ENCODE results near the gene ARFRP1.

The ARFRP1 gene, protein sequence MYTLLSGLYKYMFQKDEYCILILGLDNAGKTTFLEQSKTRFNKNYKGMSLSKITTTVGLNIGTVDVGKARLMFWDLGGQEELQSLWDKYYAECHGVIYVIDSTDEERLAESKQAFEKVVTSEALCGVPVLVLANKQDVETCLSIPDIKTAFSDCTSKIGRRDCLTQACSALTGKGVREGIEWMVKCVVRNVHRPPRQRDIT

DNA sequence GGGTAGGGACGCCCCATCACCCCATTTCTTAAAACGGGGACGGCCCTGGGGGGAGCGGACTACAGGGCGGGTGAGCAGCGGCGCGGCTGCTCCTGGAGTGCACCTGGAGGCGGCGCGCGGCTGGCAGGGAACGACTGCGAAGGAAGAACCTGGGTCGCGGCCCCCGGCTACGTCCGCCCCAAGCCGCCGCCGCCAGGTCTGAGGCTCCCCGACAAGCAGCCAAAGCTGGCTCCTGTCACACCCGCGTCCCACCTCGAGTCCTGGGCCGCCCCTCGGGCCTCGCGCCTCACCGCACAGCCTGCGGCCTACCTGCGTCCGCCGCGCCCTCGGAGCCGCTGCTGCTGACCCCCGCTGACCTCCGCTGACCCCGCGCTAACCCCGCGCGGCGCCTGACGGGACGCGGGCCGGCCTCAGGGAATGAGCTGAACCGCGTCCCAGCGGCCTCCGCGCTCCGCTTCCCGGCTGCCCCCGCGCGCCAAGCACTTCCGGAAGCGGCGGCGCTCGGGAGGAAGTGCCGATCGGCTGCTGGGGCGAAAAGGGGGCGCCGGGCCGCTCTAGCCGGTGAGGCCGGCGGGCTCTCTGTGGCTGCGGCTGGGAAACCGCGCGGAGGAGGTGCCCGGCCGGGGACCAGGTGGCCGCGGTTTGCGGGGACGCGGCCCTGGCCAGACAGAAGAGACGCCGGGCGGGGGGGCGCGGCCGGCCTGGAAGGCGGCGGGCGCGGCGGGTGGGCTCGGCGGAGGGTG lies at the start of gene ARFRP1, which contains the start of gene ZGPAT:
Gene ARFRP1, minus strand, starts transcription at position 419 of the 743 bp plus-strand sequence. CDS start 885 bp downstream, outside the sequence.
Gene ZGPAT, plus strand, starts transcription at position 482 of the 743 bp plus-strand sequence. CDS start 542 bp downstream, outside the sequence.
- DNase-seq = peak; percentile 88 to 93 (median 91)

DNA sequence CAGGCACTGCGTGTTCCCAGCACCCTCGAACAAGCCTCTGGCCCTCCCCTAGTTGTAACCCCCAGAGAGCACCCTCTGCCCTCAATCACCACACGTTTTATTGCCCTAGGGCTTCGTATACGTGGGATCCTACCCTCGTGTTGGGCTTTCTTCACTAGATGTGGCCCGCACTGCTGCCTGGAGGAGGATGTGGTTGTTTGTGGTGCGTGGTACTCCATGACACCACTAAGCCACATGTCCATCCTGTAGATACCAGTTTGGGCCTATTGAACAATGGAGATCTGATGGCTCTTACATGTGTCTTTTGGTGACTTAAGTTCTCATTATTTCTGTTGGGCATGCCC lies 48.8 kb upstream of the ARFRP1 start:
- DNase-seq = no peak

DNA sequence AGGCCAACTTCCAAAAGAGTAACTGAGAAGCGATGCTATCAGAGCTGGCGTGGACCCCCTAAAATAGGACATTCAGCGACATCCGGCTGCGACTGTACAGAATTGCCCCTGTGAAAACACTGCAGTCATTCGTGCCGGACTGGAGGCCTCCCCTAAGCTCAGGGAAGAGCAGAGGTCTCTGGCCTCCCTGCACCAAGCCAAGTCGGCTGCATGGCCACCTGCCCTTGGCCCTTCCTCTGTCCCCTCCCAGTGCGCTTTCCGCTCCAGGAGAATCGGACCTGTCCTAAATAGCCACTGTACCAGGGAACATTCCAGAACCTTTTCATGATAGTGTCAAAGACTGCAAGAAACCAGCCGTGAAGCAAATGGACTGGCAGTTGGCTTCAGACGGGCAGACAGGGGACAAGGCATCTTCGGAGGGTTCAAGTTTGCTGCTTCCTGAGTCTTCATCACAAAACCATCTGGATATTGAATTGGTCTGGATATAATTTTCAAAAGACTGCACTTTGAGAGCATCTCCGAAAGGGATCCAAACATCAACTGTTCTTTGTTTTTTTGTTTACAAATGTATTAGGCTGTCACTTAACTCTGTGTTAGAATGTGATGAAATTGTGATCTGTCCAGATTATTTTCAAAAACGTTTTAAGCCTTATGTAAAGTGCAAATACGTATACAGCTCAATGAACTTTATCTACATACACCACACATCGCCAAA lies 48.3 kb upstream of the ARFRP1 start:
- no peak for DNase-seq

DNA sequence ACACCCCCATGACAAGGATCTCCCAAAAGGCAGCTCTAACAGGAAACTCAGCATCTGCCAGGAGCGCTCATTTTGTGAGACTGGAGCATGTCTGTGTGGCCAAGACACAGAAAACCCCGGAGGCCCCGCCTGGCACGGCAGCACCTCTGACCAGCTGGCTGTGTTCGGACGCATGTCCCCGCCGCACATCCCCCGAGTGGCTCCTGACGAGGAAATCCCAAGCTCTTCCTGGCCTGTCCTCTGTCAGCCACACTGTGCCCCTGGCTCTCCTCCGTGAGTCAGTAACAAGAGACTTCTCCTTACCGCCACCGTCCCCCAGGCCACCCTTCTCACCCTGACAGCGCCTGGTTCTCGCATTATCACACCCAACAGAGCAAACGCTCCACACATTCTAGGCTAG lies 46.2 kb upstream of the ARFRP1 start:
- no peak for DNase-seq

DNA sequence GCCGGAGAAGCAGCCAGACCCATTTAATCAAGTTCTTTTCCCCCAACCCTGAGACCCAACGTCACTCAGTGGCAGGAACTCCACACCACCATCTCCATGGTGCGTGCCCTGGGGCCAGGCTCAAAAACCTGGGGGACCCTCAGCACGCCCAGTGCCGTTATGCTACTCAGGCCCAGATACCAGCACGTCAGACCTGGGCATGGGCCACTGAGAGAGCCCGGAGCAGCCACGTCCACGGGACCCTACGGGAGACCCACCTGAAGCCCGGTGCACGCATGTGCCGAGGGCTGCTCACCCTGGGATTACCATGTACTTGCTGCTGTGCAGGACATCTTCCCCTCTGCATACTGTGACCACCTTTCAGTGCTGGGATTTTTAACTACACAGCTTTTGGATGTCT lies 45.6 kb upstream of the ARFRP1 start:
- no peak for DNase-seq

DNA sequence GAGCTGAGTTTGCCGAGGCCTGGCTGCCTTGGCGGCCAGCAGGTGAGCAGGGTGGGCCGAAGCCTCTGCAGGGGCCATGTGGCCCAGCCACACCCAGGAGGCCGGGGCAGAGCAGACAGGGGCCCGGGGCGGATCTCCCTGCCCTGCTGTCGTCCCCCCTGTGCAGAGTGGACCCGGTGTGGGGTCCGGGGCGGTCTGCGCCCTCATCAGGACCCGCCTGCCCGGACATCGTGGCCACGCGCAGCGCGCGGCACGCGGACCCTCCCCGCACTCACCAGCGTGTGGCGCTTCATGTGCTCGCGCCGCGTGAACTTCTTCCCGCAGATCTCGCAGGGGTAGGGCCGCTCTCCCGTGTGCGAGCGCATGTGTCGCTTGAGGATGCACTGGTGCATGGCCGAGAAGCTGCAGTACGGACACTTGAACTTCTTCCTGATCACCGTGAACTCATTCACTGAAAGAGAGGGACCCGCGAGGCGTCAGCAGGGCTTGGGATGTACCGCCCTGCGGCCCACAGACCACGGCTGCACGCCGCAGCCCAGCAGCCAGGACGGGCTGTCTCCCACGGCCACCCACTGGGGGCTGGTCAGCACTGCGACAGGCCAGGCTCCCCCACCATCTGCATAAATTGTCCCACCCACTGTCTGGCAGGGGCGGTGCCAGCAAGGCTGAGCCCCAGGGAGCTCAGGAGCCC lies 44.8 kb upstream of the ARFRP1 start:
- peak in 1 of 3 experiments; percentile 53 for DNase-seq

DNA sequence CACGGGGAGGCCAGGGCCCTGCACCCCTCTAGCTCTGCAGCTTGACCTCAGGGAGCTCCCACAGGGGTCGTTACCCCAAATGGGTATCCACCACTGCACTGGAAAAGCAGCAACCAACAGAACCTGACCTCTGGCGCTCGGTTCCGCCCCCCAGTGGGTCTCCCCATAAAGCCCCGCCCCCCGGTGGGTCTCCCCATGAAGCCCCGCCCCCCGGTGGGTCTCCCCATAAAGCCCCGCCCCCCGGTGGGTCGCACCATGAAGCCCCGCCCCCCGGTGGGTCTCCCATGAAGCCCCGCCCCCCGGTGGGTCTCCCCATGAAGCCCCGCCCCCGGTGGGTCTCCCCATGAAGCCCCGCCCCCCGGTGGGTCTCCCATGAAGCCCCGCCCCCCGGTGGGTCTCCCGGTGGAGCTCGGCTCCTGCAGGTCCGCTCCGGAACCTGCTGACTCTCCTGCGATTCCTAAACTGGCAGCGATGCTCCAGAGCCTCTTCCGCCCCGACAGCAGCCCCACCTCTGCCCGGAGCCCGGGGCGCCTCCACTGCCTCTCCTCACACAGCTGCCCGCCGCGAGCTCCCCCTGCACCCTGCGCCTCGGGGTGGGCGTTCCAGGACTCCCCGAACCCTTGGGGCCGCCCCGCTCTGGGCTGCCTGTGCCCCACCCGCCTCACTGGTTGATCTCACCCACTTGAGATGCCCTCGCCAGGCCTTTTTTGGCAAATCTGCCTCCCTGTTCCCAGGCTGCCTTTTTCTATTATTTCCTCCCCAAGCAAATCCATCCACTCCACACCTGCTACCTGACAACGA lies 43.9 kb upstream of the ARFRP1 start:
- peak in 2 of 3 experiments; percentile 33 to 36 for DNase-seq

DNA sequence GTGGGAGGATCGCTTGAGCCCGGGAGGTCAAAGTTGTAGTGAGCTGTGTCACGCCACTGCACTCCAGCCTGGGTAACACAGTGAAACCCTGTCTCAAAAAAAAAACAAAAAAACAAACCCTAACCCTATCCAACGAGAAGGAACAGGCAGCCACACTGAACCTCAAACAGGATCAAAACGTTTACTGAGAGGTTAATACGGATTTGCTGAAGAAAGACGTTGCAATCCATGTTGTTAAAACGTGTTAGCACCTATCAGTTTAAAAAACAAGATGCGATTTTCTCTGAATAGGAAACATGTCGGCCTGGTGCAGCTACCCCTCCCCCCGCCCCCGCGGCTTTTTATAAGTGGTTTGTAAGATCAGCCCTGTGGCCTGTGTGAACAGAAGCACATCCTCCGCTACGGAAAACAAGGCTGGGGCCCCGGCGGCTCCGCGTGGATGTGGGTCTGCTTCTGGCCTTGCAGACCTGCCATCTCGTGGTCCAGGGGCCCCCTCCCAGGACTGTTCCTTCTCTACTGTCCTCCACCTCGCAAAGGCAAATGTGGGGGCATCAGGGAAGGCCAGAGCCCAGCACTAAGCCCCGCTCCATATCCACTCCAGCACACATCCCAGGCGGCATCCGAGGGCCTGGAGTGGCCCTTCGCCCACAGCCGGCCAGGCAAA lies 43.2 kb upstream of the ARFRP1 start:
- DNase-seq = peak in 2 of 3 experiments; percentile 31 to 36

DNA sequence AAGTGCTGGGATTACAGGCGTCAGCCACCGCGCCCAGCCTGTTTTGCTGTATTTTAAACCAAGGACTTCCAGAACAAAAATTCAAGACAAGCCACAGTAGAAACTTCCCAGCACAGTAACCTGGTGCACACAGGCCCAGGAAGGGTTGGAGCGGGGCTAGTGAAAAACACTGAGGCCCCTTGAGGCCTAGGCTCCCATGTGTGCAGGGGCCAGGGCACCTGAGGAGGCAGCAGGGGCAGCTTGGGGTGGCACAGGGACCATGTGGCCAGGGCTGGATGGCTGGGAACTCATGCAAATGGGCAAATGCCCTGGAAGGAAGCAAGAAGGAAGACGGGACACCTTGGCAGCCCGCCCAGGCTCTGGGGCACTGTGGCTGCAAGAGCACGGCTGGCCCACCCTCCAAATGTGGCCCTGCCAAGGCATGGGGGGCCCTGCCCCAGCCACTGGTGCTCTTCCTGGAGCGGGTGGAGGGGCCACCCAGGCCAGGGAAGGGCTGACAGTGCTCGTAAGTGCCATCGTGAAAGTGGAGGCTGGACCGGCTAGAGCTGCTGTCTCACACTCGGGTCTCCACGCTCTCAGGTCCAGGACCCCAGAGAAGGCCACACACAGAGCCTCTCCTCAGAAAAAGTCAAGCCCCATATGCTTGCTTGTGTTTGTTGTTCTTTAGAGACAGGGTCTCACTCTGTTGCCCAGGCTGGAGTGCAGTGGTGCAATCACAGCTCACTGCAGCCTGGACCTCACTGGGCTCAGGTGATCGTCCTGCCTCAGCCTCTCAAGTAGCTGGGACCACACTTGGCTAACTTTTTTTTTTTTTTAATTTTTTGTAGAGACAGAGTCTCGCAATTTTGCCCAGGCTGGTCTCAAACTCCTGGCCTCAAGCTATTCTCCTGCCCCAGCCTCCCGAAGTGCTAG lies 42.1 kb upstream of the ARFRP1 start:
- no peak for DNase-seq

DNA sequence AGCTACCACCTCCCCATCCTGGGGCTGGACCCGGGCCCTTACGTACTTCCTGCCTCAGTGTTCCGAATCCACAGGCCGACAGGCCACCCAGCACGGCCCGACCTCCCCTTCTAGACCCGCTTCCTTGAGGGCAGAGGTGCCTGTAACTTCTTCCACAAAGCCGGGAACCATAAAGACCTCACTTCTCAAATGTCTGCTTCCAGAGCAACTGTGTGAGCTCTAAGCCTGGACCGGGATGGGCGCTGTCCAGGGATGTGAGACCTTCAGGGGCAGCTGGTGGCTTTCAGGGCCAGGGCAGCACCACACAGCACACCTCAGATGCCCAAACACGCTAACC lies 41.1 kb upstream of the ARFRP1 start:
- DNase-seq = no peak

DNA sequence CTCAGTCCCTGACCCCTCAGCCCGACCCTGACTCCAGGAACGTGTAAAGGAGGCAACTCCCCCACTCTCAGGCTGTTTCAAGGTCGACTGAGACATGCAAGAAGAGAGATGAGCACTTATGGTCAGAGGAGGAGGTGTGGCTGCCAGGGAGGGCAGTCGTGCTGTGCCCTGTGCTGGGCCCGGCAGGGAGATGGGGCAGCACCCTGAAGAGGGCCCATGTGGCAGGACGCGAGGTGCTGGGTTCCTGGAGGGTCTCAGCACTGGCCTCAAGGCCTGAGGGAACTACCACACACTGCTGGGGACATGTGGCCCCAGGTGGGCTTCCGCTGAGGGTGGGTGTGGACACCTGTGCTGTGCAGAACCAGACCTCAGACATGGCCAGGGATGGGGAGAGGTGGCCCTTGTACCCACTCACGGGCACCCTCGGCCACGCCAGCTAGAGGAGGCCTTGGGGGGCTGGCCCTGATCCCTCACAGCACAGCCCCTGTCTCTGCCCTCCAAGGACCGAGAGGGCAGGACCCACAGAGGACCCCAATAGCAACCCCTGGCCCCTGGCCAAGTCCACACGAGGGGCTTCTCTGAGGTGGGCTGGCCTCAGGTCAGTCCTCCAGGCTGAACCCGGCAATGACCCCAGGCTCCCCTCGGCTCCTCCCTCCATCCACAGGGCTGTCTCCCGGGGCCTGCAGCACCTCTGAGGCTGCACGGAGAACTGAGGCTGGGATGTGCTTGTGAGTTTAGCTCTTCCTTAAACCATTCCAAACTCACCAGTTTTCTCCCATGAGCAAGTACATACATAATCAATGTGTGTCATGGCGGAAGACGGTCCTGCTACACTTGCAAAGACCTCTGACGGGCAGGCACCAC lies 40.5 kb upstream of the ARFRP1 start:
- no peak for DNase-seq

DNA sequence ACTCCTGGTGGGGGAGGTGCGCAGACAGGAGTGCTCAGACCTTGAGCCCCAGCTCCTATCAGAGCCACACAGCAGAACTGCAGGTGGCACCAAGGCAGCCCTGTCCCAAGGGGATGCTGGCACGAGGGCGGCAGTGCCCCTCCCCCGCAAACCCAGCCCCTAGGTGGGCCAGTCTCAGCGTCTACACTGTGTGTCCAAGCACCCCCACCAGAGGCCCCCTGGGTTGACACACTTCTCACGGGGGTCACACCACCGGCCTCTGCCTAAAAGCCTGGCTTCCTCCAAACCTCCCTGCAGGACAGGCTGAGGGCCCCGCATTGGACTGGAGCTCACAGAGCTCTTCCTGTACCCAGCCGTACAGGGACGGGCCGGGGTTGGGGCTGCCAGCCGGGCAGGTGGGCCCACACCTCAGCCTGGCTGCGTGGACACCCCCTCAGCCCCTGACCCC lies 39.9 kb upstream of the ARFRP1 start:
- DNase-seq = no peak

DNA sequence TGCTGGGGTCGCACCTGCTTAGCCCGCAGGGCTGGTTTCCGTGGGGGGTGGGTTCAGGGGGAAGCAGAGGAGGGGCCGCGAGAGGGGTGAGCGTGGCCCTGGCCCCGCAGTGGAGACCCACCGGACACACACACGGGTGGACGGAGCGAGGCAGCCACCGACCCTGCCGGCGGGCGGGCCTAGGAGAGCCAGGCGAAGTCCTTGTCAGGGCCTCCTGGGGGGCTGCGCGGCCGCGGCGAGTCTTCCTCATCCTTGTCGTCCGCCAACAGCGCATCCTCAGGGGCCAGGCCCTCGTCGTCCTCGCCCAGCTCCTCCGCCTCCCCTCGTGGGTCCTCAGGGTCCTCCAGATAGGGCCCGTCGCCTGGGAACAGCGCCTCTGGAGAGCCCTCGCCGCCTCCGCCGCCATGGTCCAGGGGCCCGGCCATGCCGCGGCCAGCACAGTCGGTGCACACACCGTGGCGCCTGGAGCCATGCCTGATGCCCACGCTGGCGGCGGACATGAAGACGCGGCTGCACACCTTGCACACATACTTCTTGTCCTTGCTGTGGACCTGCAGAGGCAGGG lies 39.1 kb upstream of the ARFRP1 start:
- DNase-seq = no peak

DNA sequence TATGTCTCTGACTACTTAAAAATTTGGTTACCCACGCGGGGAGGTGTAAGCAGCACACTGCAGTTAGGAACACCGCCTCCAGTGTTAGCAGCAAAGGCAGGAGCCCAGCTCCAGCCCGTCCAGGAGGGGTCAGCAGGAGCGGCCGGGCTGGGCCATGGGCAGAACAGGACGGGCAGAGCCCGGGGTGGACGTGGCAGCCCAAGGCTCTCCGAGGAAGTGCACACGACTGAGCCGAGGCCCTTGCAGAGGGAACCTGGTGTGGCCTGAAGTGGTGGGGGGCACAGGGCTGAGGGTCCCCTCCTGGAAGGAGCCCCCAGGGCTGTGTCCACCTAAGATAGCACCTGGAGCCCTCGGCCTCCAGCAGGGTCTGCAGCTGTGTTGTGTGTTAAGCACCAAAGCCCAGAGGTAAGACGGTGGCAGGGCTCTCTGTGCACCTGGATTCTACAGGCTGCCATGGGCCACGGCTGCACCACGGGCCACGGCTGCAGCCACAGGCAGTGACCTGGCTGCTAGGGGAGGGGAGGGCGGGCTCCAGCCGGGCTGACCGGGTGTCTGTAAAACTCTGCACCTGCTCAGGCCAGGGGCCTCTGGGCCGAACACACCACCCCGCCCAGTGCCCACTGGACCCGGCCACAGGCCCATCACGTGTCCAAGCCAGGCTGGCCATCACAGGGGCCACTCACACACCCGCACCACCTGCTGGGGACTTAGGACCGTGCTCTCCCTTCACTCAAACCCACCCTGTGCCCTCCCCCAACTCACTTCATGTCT lies 38.4 kb upstream of the ARFRP1 start:
- DNase-seq = no peak

DNA sequence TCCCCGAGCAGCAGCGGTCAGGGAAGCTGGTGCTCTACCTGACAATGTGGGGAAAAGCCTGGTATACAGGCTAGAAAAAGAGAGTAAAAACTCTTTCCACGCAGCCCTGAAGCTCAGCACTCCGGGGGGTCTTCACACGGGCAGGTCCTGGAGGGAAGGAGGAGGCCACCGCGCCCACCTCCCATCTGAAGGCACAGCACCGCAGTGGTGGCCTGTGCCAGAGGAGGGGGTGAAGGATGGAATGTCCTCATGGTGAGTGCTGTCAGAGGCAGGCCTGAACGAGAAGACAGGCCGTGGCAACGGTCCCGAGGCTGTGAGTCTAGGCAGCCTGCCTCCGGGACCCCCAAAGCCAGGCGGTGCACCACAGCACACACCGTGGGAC lies 37.6 kb upstream of the ARFRP1 start:
- no peak for DNase-seq

DNA sequence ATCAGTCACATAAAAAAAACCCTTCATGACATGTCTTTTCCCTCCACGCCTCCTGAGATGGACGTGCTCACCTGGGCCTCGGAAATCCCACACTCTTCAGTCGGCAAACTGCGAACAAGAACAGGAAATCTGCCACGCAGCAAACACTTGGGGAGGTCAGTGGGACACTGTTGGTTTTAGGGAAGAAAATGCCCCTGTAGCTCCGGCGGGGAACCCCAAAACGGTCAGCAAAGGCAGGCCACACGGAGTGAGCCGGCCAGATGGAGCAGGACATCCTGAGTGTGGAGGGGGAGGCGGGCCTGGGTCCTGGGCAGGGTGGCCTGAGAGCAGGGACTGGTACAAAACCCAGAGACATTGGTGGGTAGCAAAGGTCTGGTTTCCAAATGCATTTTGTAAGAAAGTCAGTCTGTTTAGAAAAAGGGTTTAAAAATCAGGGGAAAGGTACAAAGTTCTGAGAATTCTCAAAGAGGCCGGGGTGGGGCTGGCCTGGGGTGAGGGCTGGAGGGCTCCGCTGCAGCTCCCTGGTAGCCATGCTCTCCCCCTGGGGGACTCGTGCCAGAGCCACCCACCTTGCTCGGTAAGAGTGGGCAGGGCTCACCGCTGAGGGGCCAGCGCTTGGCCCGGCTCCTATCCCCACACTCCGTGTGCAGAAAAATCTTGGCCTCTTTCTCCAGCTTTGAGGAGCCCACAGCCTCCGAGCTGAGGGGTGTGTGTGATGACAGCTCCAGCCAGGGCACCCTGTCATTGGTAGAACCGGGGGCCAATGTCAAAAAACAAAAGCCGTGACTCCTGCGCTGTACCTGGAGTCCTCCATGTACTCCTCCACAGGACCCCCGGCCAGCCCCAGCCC lies 37.0 kb upstream of the ARFRP1 start:
- DNase-seq = no peak

DNA sequence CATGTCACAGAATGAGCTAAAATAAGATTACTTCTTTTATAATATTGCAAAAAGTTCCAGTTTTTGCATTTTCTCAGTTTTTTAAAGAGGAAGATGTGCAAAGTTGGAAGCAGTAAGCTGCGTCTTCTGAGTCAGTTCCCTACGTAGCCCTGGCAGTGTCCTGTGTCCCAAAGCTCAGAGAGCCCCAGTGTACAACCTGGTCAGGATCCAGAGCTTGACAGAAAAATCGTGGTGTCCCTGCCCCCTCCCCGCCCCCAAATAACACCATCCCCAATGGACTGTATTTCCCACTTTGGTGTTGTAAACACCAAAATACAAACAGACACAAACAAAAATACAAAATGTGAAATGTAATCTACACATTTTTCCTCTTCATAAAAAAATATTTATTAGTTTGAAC lies 36.4 kb upstream of the ARFRP1 start:
- DNase-seq = no peak

All from NCI-H1417 (cell line).